HEK293 (cell line): ENCODE data around the gene ARID3A.
A peak's percentile ranks its signal among the peaks of the same experiment; 100 is the strongest.

Source experiments
- EGR2 ChIP-seq: fragments of 450-650 bp; formaldehyde crosslinking; IDR thresholded peaks from 2 replicates; pipeline ENCODE4 v1.5.1; 2016; ENCODE audit warnings: low read depth, missing biosample characterization, missing genetic modification characterization
- GLIS2 ChIP-seq: fragments of 450-650 bp; formaldehyde crosslinking; IDR thresholded peaks from 2 replicates; pipeline ENCODE4 v1.5.1; 2016; ENCODE audit warnings: missing biosample characterization, missing genetic modification characterization
- KLF10 ChIP-seq: fragments of 450-650 bp; IDR thresholded peaks from 2 replicates; pipeline ENCODE4 v1.5.1; 2018; ENCODE audit warnings: missing biosample characterization, mild to moderate bottlenecking, missing genetic modification characterization
- KLF8 ChIP-seq: fragments of 450-650 bp; formaldehyde crosslinking; IDR thresholded peaks from 2 replicates; pipeline ENCODE4 v1.5.1; 2016; ENCODE audit warnings: missing biosample characterization, missing genetic modification characterization
- KLF9 ChIP-seq: fragments of 450-650 bp; formaldehyde crosslinking; IDR thresholded peaks from 2 replicates; pipeline ENCODE4 v1.5.1; 2016; ENCODE audit warnings: missing biosample characterization, missing genetic modification characterization, low read depth
- SP2 ChIP-seq: fragments of 450-650 bp; formaldehyde crosslinking; IDR thresholded peaks from 2 replicates; pipeline ENCODE4 v1.5.1; 2016; ENCODE audit warnings: missing biosample characterization, missing genetic modification characterization
- SP3 ChIP-seq: fragments of 450-650 bp; formaldehyde crosslinking; IDR thresholded peaks from 2 replicates; pipeline ENCODE4 v1.5.1; 2016; ENCODE audit warnings: missing biosample characterization, missing genetic modification characterization
- ZBTB1 ChIP-seq: fragments of 450-650 bp; formaldehyde crosslinking; IDR thresholded peaks from 2 replicates; pipeline ENCODE4 v1.5.1; 2016; ENCODE audit warnings: missing biosample characterization, missing genetic modification characterization
- ZIC2 ChIP-seq: fragments of 450-650 bp; formaldehyde crosslinking; IDR thresholded peaks from 2 replicates; pipeline ENCODE4 v1.5.1; 2016; ENCODE audit warnings: missing biosample characterization, missing genetic modification characterization
- ZNF121 ChIP-seq: fragments of 450-650 bp; formaldehyde crosslinking; IDR thresholded peaks from 2 replicates; pipeline ENCODE4 v1.5.1; 2016; ENCODE audit warnings: missing biosample characterization, missing genetic modification characterization
- ZNF221 ChIP-seq: fragments of 450-650 bp; formaldehyde crosslinking; IDR thresholded peaks from 2 replicates; pipeline ENCODE4 v1.5.1; 2017; ENCODE audit warnings: missing biosample characterization, missing genetic modification characterization, borderline replicate concordance
- ZNF274 ChIP-seq, 2 experiments: fragments of 200-500 bp in 1 of 2; fragments of 450-650 bp in 1 of 2; sonication (Bioruptor generic) in 1 of 2; formaldehyde crosslinking in 1 of 2; IDR thresholded peaks; 2 replicates each; pipeline versions ENCODE4 v1.5.1 to v1.6.1; 2014 to 2016; ENCODE audit warnings: borderline replicate concordance in 1 of 2, inconsistent platforms in 1 of 2, low read length in 1 of 2, missing biosample characterization in 1 of 2, missing genetic modification characterization in 1 of 2
- ZNF391 ChIP-seq: fragments of 450-650 bp; formaldehyde crosslinking; IDR thresholded peaks from 2 replicates; pipeline ENCODE4 v1.5.1; 2016; ENCODE audit warnings: low read depth, missing biosample characterization, missing genetic modification characterization, borderline replicate concordance
- ZNF416 ChIP-seq: fragments of 450-650 bp; formaldehyde crosslinking; IDR thresholded peaks from 2 replicates; pipeline ENCODE4 v1.5.1; 2016; ENCODE audit warnings: missing biosample characterization, missing genetic modification characterization
- ZNF423 ChIP-seq: fragments of 450-650 bp; formaldehyde crosslinking; IDR thresholded peaks from 2 replicates; pipeline ENCODE4 v1.5.1; 2016; ENCODE audit warnings: missing biosample characterization, missing genetic modification characterization
- ZNF660 ChIP-seq: fragments of 450-650 bp; IDR thresholded peaks from 2 replicates; pipeline ENCODE4 v1.5.1; 2018; ENCODE audit warnings: missing biosample characterization, mild to moderate bottlenecking, missing genetic modification characterization
- ZNF776 ChIP-seq: fragments of 450-650 bp; formaldehyde crosslinking; IDR thresholded peaks from 2 replicates; pipeline ENCODE4 v1.5.0; 2017; ENCODE audit warnings: missing biosample characterization, missing genetic modification characterization, borderline replicate concordance
- ZSCAN30 ChIP-seq: fragments of 450-650 bp; IDR thresholded peaks from 2 replicates; pipeline ENCODE4 v1.5.1; 2018; ENCODE audit warnings: missing biosample characterization, mild to moderate bottlenecking, missing genetic modification characterization, moderate library complexity
- TF ChIP-seq, protein P1 (sequence below): fragments of 450-650 bp; formaldehyde crosslinking; IDR thresholded peaks from 2 replicates; pipeline ENCODE4 v1.5.1; 2016; ENCODE audit warnings: missing biosample characterization, missing genetic modification characterization
- TF ChIP-seq, protein P2 (sequence below): fragments of 450-650 bp; formaldehyde crosslinking; IDR thresholded peaks from 2 replicates; pipeline ENCODE4 v1.5.1; 2017; ENCODE audit warnings: missing biosample characterization, missing genetic modification characterization
- TF ChIP-seq, protein P3 (sequence below): fragments of 450-650 bp; formaldehyde crosslinking; IDR thresholded peaks from 2 replicates; pipeline ENCODE4 v1.5.1; 2016; ENCODE audit warnings: missing biosample characterization, missing genetic modification characterization
- TF ChIP-seq, protein P4 (sequence below): fragments of 450-650 bp; formaldehyde crosslinking; IDR thresholded peaks from 2 replicates; pipeline ENCODE4 v1.5.1; 2016; ENCODE audit warnings: missing biosample characterization, missing genetic modification characterization
- TF ChIP-seq, protein P5 (sequence below): fragments of 450-650 bp; formaldehyde crosslinking; IDR thresholded peaks from 2 replicates; pipeline ENCODE4 v1.5.1; 2016; ENCODE audit warnings: missing biosample characterization, missing genetic modification characterization
- TF ChIP-seq, protein P6 (sequence below): fragments of 450-650 bp; formaldehyde crosslinking; IDR thresholded peaks from 2 replicates; pipeline ENCODE4 v1.5.1; 2016; ENCODE audit warnings: missing biosample characterization, missing genetic modification characterization
- TF ChIP-seq, protein P7 (sequence below): fragments of 450-650 bp; formaldehyde crosslinking; IDR thresholded peaks from 2 replicates; pipeline ENCODE4 v1.5.1; 2016; ENCODE audit warnings: missing biosample characterization, missing genetic modification characterization

The ARID3A gene

DNA sequence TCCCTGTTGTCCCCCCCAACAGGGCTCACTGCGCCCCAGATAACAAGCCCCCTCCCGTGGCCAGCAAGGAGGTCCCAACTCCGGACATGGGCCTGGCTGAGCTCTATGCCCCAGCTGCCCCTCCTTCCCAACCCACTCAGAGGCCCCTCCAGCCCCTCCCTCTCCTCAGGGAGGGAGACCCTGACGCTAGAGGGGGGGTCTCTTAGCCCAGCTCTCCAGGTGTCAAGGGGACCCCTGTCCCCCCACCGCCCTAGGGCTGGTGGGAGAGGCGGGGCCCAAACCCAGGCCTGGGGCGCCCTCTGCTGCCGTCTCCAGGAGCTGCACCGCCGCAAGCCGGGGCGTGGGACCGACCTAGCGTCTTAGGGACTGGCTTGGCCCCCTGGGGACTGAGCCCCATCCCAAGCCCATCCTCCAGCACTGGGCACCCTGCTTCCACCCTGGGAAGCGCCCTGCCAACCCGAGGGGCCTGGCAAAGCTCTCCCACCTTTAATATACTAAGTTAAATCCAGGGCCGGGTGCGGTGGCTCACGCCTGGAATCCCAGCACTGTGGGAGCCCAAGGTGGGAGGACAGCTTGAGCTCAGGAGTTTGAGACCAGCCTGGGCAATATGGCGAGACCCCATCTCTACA is 75.8 kb downstream of the ARID3A start (continued):
- TF ChIP-seq EGR2 (tag by site-specific recombination) (0 out of 2 replicates have a peak, but pooled peaks have one; percentile 14), KLF10 (tag by site-specific recombination) (0 out of 2 replicates have a peak, but pooled peaks have one; percentile 13), ZNF391 (tag by site-specific recombination) (0 out of 2 replicates have a peak, but pooled peaks have one; percentile 43), ZSCAN30 (peak; percentile 75), ZNF121 (tag by site-specific recombination) (peak; percentile 98), KLF8 (tag by site-specific recombination) (peak; percentile 76; the same call in 1 of the 2 replicates), ZNF416 (tag by site-specific recombination) (no peak), ZNF660 (tag by site-specific recombination) (peak; percentile 59), ZBTB1 (tag by site-specific recombination) (no peak), GLIS2 (tag by site-specific recombination) (peak; percentile 90), KLF9 (tag by site-specific recombination) (peak; percentile 77), ZIC2 (tag by site-specific recombination) (peak; percentile 56), SP3 (tag by site-specific recombination) (peak; percentile 70), ZNF776 (tag by site-specific recombination) (no peak), SP2 (tag by site-specific recombination) (0 out of 2 replicates have a peak, but pooled peaks have one; percentile 20), ZNF274 (IDR thresholded peaks at IDR 0.05; ENCODE audit: low read length) (no peak), ZNF274 (tag by site-specific recombination; IDR thresholded peaks at IDR 0.05; ENCODE audit: borderline replicate concordance) (no peak), ZNF221 (no peak), ZNF423 (tag by site-specific recombination) (peak; percentile 63; the same call in 1 of the 2 replicates)
- TF ChIP-seq, protein P1, sequence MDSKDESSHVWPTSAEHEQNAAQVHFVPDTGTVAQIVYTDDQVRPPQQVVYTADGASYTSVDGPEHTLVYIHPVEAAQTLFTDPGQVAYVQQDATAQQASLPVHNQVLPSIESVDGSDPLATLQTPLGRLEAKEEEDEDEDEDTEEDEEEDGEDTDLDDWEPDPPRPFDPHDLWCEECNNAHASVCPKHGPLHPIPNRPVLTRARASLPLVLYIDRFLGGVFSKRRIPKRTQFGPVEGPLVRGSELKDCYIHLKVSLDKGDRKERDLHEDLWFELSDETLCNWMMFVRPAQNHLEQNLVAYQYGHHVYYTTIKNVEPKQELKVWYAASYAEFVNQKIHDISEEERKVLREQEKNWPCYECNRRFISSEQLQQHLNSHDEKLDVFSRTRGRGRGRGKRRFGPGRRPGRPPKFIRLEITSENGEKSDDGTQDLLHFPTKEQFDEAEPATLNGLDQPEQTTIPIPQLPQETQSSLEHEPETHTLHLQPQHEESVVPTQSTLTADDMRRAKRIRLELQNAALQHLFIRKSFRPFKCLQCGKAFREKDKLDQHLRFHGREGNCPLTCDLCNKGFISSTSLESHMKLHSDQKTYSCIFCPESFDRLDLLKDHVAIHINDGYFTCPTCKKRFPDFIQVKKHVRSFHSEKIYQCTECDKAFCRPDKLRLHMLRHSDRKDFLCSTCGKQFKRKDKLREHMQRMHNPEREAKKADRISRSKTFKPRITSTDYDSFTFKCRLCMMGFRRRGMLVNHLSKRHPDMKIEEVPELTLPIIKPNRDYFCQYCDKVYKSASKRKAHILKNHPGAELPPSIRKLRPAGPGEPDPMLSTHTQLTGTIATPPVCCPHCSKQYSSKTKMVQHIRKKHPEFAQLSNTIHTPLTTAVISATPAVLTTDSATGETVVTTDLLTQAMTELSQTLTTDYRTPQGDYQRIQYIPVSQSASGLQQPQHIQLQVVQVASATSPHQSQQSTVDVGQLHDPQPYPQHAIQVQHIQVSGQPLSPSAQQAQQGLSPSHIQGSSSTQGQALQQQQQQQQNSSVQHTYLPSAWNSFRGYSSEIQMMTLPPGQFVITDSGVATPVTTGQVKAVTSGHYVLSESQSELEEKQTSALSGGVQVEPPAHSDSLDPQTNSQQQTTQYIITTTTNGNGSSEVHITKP (tag by site-specific recombination): peak; percentile 75
- TF ChIP-seq, protein P2, sequence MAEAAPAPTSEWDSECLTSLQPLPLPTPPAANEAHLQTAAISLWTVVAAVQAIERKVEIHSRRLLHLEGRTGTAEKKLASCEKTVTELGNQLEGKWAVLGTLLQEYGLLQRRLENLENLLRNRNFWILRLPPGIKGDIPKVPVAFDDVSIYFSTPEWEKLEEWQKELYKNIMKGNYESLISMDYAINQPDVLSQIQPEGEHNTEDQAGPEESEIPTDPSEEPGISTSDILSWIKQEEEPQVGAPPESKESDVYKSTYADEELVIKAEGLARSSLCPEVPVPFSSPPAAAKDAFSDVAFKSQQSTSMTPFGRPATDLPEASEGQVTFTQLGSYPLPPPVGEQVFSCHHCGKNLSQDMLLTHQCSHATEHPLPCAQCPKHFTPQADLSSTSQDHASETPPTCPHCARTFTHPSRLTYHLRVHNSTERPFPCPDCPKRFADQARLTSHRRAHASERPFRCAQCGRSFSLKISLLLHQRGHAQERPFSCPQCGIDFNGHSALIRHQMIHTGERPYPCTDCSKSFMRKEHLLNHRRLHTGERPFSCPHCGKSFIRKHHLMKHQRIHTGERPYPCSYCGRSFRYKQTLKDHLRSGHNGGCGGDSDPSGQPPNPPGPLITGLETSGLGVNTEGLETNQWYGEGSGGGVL (tag by site-specific recombination): peak; percentile 98
- TF ChIP-seq, protein P3, sequence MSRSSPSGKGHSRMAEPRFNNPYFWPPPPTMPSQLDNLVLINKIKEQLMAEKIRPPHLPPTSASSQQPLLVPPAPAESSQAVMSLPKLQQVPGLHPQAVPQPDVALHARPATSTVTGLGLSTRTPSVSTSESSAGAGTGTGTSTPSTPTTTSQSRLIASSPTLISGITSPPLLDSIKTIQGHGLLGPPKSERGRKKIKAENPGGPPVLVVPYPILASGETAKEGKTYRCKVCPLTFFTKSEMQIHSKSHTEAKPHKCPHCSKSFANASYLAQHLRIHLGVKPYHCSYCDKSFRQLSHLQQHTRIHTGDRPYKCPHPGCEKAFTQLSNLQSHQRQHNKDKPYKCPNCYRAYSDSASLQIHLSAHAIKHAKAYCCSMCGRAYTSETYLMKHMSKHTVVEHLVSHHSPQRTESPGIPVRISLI (tag by site-specific recombination): no peak
- TF ChIP-seq, protein P4, sequence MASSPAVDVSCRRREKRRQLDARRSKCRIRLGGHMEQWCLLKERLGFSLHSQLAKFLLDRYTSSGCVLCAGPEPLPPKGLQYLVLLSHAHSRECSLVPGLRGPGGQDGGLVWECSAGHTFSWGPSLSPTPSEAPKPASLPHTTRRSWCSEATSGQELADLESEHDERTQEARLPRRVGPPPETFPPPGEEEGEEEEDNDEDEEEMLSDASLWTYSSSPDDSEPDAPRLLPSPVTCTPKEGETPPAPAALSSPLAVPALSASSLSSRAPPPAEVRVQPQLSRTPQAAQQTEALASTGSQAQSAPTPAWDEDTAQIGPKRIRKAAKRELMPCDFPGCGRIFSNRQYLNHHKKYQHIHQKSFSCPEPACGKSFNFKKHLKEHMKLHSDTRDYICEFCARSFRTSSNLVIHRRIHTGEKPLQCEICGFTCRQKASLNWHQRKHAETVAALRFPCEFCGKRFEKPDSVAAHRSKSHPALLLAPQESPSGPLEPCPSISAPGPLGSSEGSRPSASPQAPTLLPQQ (tag by site-specific recombination): peak; percentile 53
- TF ChIP-seq, protein P5, sequence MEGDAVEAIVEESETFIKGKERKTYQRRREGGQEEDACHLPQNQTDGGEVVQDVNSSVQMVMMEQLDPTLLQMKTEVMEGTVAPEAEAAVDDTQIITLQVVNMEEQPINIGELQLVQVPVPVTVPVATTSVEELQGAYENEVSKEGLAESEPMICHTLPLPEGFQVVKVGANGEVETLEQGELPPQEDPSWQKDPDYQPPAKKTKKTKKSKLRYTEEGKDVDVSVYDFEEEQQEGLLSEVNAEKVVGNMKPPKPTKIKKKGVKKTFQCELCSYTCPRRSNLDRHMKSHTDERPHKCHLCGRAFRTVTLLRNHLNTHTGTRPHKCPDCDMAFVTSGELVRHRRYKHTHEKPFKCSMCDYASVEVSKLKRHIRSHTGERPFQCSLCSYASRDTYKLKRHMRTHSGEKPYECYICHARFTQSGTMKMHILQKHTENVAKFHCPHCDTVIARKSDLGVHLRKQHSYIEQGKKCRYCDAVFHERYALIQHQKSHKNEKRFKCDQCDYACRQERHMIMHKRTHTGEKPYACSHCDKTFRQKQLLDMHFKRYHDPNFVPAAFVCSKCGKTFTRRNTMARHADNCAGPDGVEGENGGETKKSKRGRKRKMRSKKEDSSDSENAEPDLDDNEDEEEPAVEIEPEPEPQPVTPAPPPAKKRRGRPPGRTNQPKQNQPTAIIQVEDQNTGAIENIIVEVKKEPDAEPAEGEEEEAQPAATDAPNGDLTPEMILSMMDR (tag by site-specific recombination): peak; percentile 96
- TF ChIP-seq, protein P6, sequence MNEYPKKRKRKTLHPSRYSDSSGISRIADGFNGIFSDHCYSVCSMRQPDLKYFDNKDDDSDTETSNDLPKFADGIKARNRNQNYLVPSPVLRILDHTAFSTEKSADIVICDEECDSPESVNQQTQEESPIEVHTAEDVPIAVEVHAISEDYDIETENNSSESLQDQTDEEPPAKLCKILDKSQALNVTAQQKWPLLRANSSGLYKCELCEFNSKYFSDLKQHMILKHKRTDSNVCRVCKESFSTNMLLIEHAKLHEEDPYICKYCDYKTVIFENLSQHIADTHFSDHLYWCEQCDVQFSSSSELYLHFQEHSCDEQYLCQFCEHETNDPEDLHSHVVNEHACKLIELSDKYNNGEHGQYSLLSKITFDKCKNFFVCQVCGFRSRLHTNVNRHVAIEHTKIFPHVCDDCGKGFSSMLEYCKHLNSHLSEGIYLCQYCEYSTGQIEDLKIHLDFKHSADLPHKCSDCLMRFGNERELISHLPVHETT (tag by site-specific recombination): no peak
- TF ChIP-seq, protein P7, sequence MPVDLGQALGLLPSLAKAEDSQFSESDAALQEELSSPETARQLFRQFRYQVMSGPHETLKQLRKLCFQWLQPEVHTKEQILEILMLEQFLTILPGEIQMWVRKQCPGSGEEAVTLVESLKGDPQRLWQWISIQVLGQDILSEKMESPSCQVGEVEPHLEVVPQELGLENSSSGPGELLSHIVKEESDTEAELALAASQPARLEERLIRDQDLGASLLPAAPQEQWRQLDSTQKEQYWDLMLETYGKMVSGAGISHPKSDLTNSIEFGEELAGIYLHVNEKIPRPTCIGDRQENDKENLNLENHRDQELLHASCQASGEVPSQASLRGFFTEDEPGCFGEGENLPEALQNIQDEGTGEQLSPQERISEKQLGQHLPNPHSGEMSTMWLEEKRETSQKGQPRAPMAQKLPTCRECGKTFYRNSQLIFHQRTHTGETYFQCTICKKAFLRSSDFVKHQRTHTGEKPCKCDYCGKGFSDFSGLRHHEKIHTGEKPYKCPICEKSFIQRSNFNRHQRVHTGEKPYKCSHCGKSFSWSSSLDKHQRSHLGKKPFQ (tag by site-specific recombination): peak; percentile 35; the same call in 1 of the 2 replicates
